Activated CD4-positive, CD25-positive, alpha-beta regulatory T cell treated with anti-CD3 and anti-CD28 coated beads, Interleukin-2, amount 50 U/mL, for 16 hours (primary cell): ENCODE measurements around the gene C1QTNF9B.
"Not testable (repeated sequence)": the region's sequence is repeated elsewhere in the genome, so short reads cannot be mapped to it uniquely, and the experiment has no call there.

ENCODE experiments used
- DNase-seq: peaks from one replicate; pipeline ENCODE4 v3.0.0-alpha.2; 2020; ENCODE audit warnings: low read depth, low spot score

The C1QTNF9B gene

GRCh38 chr13:23894746-23895145, 2.6 kb downstream of the C1QTNF9B start:
- not testable (repeated sequence) for DNase-seq

- DNase-seq, result not testable (repeated sequence)
These were observed 3.5 kb downstream of the C1QTNF9B start for GRCh38 chr13:23893791-23894190.

- no peak for DNase-seq
These were observed 7.4 kb downstream of the C1QTNF9B start for GRCh38 chr13:23889615-23890607.

GRCh38 chr13:23888658-23889614, 8.4 kb downstream of the C1QTNF9B start, which contains the start of gene MIPEP:
TSS of gene MIPEP (minus strand) at chr13:23889400. CDS start at chr13:23889320, 80 bp downstream.
- DNase-seq, result peak; percentile 78

GRCh38 chr13:23884361-23884760, 12.9 kb downstream of the C1QTNF9B start:
- not testable (repeated sequence) for DNase-seq

- no peak for DNase-seq
These were observed 14.0 kb downstream of the C1QTNF9B start for GRCh38 chr13:23883255-23883654.

GRCh38 chr13:23881402-23881800, 15.9 kb downstream of the C1QTNF9B start:
- not testable (repeated sequence) for DNase-seq

- not testable (repeated sequence) for DNase-seq
These were observed 16.6 kb downstream of the C1QTNF9B start for GRCh38 chr13:23880493-23881401.

GRCh38 chr13:23877286-23877685, 20.0 kb downstream of the C1QTNF9B start:
- no peak for DNase-seq

- no peak for DNase-seq
These were observed 21.0 kb downstream of the C1QTNF9B start for GRCh38 chr13:23876265-23876664.

- no peak for DNase-seq
These were observed 25.6 kb downstream of the C1QTNF9B start for GRCh38 chr13:23871616-23872220.

- DNase-seq, result no peak
These were observed 26.8 kb downstream of the C1QTNF9B start for GRCh38 chr13:23870356-23871140.

- no peak for DNase-seq
These were observed 28.8 kb downstream of the C1QTNF9B start for GRCh38 chr13:23868521-23868920.

GRCh38 chr13:23867027-23867491, 30.2 kb downstream of the C1QTNF9B start:
- DNase-seq, result no peak

- no peak for DNase-seq
These were observed 30.8 kb downstream of the C1QTNF9B start for GRCh38 chr13:23866420-23867026.

GRCh38 chr13:23865906-23866305, 31.4 kb downstream of the C1QTNF9B start:
- no peak for DNase-seq

- no peak for DNase-seq
These were observed 32.3 kb downstream of the C1QTNF9B start for GRCh38 chr13:23865026-23865425.

- no peak for DNase-seq
These were observed 36.0 kb downstream of the C1QTNF9B start for GRCh38 chr13:23861310-23861709.

- no peak for DNase-seq
These were observed 37.4 kb downstream of the C1QTNF9B start for GRCh38 chr13:23859904-23860303.
